A549 treated with RU486 at 1 μM for 4 hours (cell line): ENCODE results near the gene CRB3. TPM values are rescaled to one million over a fixed set of nuclear protein-coding genes. Genes with fewer than 3 reads are reported as not detected.

Experiments
- total RNA-seq: library from RNA; stranded (reverse); fragments of 200-300 nt; extraction: Qiagen RNA extraction; gene quantifications from 5 replicates; pipeline ENCODE4 v1.2.3, GENCODE V29; 2022; ENCODE audit warnings: low read depth

The CRB3 gene
- total RNA-seq, result 3.5 to 5.9 TPM (median 5.0 TPM) in 5 replicates

DNA sequence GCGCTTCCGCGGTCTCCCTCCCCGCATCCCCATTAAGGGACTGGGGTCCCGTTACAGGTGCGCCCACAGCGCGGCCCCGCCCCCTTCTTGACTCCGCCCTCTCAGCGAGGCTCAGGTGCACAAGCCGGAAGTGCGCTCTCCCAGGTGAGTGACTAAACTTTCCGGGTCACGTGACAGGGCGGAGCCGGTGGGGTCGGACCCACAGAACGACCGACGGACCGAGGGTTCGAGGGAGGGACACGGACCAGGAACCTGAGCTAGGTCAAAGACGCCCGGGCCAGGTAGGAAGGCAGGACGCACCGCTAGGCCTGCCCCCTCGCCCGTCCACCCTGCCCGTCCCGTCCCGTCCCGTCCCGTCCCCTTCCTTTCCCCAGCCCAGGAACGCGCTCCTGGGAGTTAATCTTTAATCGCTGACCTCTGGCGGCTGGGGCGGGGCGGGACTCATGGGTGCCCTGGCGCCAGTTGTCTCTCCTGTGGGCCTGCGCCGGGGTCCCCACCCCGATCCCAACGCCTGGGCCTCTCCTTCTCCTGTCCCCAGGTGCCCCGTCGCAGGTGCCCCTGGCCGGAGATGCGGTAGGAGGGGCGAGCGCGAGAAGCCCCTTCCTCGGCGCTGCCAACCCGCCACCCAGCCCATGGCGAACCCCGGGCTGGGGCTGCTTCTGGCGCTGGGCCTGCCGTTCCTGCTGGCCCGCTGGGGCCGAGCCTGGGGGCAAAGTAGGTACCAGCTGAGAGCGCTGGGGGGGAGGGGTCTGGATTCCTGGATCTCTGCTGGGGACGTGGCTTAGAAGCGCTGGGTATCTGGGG, at the start of gene CRB3:
Gene CRB3 (plus strand): TSS at position 202 of the 804 bp plus-strand sequence. CDS start 431 bp downstream, at position 633.

GRCh38 chr19:6424195-6424938, 39.7 kb upstream of the CRB3 start, which contains the start of gene KHSRP:
Gene KHSRP, minus strand, starts transcription at chr19:6424811. Its CDS starts 110 bp downstream, at chr19:6424701.

GRCh38 chr19:6433663-6434062, 30.4 kb upstream of the CRB3 start, which contains the start of gene SLC25A41:
Gene SLC25A41, minus strand, starts transcription at chr19:6433763. Its CDS starts 70 bp downstream, at chr19:6433693.

DNA sequence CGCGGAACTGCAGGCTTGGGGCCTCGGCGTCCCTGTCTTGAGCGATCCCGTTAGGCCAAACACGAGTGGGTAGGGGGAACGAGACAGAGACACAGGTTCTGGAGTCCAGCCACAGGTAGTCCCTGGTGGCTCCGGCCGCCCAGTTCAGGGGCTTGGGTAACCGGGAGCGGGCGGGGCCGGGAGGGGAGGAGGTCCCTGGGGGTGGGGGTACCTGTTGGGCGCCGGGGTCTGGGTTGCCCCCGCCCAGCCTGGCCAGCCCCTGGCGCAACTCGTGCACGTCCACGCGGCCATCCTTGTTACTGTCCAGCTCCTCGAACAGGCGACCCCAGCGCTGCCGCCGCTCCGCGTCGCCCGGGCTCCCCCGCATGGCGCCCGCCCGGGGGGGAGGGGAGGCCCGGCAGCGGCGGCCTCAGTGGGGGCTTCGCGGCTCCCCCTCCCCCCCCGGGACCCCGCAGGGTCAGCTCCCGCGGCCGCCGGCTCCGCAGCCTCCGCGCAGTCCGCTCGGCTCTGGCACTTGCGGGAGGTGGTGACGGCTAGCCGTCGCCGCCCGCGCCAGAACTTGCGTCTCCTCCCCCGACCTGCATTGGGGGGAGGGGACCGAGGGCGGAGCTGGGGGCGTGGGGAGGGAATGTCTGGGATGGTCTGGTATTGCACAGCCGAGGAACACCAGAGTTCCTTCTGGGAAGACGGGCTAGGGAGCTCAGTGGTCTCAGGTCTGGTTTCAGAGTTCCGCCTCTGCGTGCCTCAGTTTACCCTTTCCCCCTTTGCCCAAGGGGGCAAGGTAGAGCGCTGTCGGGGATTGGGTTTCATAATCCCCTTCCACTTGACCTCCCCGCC, 4.6 kb upstream of the CRB3 start, which contains the start of gene SLC25A23:
Gene SLC25A23 (minus strand): TSS at position 531 of the 837 bp plus-strand sequence. CDS start 164 bp downstream, at position 367.

GRCh38 chr19:6481541-6482342, 17.7 kb downstream of the CRB3 start, which contains the start of gene DENND1C:
Gene DENND1C, minus strand, starts transcription at chr19:6481787. Its CDS starts 92 bp downstream, at chr19:6481695.

GRCh38 chr19:6501740-6502648, 37.9 kb downstream of the CRB3 start, which contains the start of gene TUBB4A:
Gene TUBB4A, minus strand, starts transcription at chr19:6502309. Its CDS starts 97 bp downstream, at chr19:6502212.

Other genes with a start within 250 kb of the CRB3 start
- gene MLLT1, start 184.3 kb upstream of the CRB3 start, total RNA-seq, result 16.2 to 20.2 TPM (median 20.0 TPM) in 5 replicates
- gene ACER1, start 130.7 kb upstream of the CRB3 start, total RNA-seq, result not detected in 5 replicates
- gene CLPP, start 102.7 kb upstream of the CRB3 start, total RNA-seq, result 45.1 to 87.6 TPM (median 69.7 TPM) in 5 replicates
- gene ALKBH7, start 91.5 kb upstream of the CRB3 start, total RNA-seq, result 16.0 to 39.2 TPM (median 33.4 TPM) in 5 replicates
- 0.48 to 1.7 TPM (median 0.85 TPM) in 5 replicates for gene PSPN, start 88.3 kb upstream of the CRB3 start, total RNA-seq
- gene GTF2F1, start 71.1 kb upstream of the CRB3 start, total RNA-seq, result 57.5 to 64.9 TPM (median 60.3 TPM) in 5 replicates
- gene KHSRP, start 39.5 kb upstream of the CRB3 start, total RNA-seq, result 194 to 229 TPM (median 198 TPM) in 5 replicates
- 0.06 to 0.24 TPM (median 0.16 TPM) in 3 of 5 replicates, not detected in the others for gene SLC25A41, start 30.5 kb upstream of the CRB3 start, total RNA-seq
- 16.1 to 21.5 TPM (median 19.3 TPM) in 5 replicates for gene SLC25A23, start 4.5 kb upstream of the CRB3 start, total RNA-seq
- 0.12 to 0.39 TPM (median 0.30 TPM) in 5 replicates for gene DENND1C, start 17.5 kb downstream of the CRB3 start, total RNA-seq
- 4.9 to 6.8 TPM (median 6.2 TPM) in 5 replicates for gene TUBB4A, start 38.0 kb downstream of the CRB3 start, total RNA-seq
- gene TNFSF9, start 66.8 kb downstream of the CRB3 start, total RNA-seq, result 4.7 to 8.9 TPM (median 7.0 TPM) in 5 replicates
- gene CD70, start 126.9 kb downstream of the CRB3 start, total RNA-seq, result 13.5 to 28.3 TPM (median 24.8 TPM) in 5 replicates
- gene TNFSF14, start 205.9 kb downstream of the CRB3 start, total RNA-seq, result 0.05 to 0.13 TPM (median 0.07 TPM) in 4 of 5 replicates, not detected in the other